ENCODE results near the gene KNDC1. TPM values are rescaled to one million over a fixed set of nuclear protein-coding genes. Genes with fewer than 3 reads are reported as not detected.
"Not testable (repeated sequence)": the region's sequence is repeated elsewhere in the genome, so short reads cannot be mapped to it uniquely, and the experiment has no call there.

The KNDC1 gene
- total RNA-seq, 1 donor from 2014 or later: 0.12 TPM

- intact Hi-C loops (cut with micrococcal nuclease): loop anchor here (10.0 kb wide), 2 partner anchors 181 to 221 kb away; partner anchors contain the start of gene CFAP46
Measured at GRCh38 chr10:133125901-133126300, 34.1 kb upstream of the KNDC1 start.

DNA sequence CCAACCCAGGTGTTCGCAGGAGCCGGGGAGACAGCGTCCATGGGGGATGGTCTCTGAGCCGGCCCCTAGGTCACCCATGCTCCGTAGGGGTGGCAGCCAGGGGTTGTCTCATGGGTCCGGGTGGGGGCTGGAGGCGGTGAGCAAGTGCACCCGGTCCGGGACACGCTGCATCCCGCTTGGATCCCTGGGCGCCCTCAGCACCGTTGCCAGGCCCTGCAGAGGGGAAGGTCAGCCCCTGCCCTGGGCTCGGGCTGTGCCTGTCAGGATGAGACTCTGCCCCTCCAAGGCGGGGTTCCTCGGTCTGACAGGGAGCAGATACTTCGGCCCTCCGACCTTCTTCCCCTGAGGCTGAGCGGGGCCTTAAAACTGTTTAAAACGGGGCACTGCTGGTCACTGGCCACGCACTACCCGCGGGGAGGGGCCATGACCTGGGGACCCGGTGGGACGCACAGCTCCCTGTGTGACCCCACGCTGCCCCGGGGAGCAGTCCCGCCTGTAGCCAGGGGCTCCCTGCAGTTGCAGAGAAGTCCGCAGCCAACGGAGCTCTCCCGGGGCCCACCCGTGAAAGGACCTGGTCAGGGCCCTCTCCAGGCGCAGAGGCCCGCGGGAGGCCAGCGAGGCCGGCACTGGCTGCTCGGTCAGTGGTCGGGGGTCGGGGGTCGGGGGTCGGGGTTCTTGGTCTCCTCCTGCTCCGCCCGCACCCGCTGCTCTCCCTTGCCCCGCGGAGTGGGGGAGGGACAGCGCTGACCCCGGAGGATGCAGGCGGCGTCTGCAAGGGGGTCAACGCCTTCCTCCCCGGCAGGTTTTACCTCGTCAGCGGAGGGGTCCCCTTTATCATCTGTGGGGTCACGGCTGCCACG lies 33.4 kb upstream of the KNDC1 start:
- intact Hi-C loops (cut with micrococcal nuclease): loop anchor here (1.0 to 10.0 kb wide), 3 partner anchors 34 to 222 kb away; partner anchors contain the start of genes CFAP46 and KNDC1

DNA sequence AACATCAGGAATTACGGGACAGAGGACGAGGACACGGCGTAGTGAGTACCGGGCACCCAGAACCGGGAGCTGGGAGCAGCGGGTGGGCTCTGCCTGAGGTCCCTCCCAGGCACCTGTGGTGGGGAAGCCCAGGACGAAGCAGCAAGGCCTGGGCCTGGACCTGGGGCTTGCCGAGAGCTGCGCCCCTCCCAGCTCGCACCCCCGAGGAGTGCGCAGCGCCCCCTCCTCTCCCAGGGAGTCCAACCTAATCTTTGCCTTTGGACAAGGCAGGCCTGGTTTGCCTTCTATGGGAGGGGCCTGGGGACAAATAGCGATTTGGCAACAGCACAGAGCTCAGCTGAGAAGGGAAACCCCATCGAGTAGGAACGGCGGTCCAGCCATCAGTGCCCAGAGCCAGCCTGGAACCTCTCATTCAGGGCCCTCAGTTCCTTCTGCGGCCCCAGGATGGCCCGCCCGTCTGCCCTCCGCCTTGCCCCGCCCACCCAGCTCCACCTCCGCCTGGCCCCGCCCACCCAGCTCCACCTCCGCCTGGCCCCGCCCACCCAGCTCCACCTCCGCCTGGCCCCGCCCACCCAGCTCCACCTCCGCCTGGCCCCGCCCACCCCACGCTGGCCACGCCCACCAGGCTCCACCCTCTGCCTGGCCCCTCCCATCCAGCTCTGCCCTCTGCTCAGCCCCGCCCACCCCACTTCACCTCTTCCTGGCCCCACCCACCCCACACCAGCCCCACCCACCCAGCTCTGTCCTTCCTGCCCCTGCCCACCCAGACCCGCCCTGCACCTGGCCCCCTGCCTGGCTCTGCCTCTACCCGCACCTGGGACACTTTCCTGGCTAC lies 32.5 kb upstream of the KNDC1 start:
- intact Hi-C loops (cut with micrococcal nuclease): loop anchor here (1.0 to 10.0 kb wide), 3 partner anchors 33 to 223 kb away; partner anchors contain the start of genes CFAP46 and KNDC1

- intact Hi-C loops (cut with micrococcal nuclease): loop anchor here (10.0 kb wide), 2 partner anchors 184 to 224 kb away; partner anchors contain the start of gene CFAP46
Measured at GRCh38 chr10:133128126-133129070, 31.6 kb upstream of the KNDC1 start.

DNA sequence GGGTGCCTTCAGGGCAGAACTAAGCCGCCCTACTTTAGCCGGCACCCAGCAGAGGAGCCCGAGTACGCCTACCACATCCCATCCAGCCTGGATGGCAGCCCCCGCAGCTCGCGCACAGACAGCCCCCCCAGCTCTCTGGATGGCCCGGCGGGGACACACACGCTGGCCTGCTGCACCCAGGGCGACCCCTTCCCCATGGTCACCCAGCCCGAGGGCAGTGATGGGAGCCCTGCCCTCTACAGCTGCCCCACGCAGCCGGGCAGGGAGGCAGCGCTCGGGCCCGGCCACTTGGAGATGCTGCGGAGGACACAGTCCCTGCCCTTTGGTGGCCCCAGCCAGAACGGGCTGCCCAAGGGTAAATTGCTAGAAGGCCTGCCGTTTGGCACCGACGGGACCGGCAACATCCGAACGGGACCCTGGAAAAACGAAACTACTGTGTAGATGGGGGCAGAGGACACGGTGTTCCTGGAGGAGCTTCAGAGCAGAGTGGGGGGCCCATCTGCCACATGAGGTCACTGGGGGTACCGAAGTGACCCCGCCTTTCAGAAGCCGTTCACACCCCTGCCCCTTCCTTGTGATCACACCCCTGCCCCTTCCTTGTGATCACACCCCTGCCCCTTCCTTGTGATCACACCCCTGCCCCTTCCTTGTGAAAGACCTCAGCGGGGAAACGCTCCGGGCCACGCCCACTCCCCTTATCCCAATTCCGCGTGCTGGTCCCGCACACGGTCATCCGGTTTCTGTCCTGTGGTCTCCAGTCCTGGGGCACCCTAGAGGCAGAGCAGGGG lies 30.8 kb upstream of the KNDC1 start:
- intact Hi-C loops (cut with micrococcal nuclease): loop anchor here (10.0 kb wide), 2 partner anchors 184 to 224 kb away; partner anchors contain the start of gene CFAP46

GRCh38 chr10:133129859-133130495 lies 30.0 kb upstream of the KNDC1 start:
- intact Hi-C loops (cut with micrococcal nuclease): loop anchor here (10.0 kb wide), 2 partner anchors 185 to 225 kb away; partner anchors contain the start of gene CFAP46

DNA sequence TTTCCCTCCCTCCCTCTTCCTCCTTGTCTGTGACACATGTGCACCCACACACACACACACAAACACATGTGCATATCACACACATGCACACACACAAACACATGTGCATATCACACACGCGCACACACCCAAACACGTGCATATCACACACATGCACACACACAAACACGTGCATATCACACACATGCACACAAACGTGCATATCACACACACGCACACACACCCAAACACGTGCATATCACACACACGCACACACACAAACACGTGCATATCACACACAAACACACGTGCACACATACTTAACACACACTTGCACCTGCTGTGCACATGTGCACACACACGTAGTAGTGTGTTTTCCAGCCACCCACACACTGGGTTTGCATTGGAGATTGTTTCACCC lies 29.4 kb upstream of the KNDC1 start:
- intact Hi-C loops (cut with micrococcal nuclease): no loop called here

DNA sequence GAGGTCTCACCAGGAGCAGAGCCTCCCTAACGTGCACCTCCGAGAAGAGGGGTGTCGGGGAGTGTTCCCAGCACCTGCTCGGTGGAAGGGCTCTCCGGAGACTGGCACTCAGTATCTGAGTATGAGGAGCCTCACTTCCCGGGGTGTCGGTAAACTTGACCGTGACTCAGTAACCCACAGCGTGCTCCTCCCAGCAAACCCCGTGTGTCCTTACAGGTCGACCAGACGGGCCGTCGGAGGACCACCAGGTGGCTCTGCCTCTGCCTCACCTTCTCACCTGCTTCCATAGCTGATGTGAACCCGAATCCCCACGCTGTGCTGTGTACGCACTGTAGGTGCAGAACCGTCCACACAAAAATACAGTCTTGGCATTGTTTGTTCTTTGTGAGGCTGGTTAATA lies 29.0 kb upstream of the KNDC1 start:
- intact Hi-C loops (cut with micrococcal nuclease): no loop called here

- intact Hi-C loops (cut with micrococcal nuclease): no loop called here
Measured at GRCh38 chr10:133131734-133132472, 28.1 kb upstream of the KNDC1 start.

GRCh38 chr10:133132473-133133291 lies 27.3 kb upstream of the KNDC1 start:
- intact Hi-C loops (cut with micrococcal nuclease): no loop called here

GRCh38 chr10:133133471-133134231 lies 26.4 kb upstream of the KNDC1 start:
- intact Hi-C loops (cut with micrococcal nuclease): no loop called here

DNA sequence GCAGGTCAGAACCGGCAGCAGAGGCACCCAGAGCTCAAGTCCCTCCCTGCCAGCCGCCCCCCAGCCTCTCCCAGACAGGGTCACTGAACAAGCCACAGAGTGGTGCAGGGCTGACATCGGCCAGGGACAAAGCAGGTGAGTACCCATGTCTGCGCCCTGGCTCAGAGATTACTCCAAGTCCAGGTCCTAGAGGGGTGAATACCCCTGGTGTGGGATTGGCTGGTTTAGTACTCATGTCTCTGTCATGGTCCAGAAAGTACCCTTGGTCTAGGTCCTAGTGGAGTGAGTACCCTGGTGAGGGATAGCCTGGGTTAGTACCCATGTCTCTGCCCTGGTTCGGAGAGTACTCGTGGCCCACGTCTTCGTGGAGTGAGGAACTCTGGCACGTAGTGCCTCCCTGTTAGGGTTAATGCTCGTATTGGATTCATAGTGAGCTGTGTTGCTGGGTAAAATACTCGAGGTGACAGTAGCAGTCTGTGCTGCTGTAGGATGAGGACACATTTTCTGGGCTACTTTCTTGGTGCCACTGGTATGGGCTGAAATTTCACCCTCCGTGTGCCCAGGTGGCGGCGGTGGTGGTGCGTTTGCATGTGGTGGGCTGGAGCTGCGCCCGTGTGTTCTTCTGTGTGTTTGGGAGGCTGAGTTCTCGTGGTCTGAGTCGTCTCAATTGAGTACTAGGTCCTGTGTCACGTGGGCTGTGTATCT lies 25.5 kb upstream of the KNDC1 start:
- intact Hi-C loops (cut with micrococcal nuclease): no loop called here

DNA sequence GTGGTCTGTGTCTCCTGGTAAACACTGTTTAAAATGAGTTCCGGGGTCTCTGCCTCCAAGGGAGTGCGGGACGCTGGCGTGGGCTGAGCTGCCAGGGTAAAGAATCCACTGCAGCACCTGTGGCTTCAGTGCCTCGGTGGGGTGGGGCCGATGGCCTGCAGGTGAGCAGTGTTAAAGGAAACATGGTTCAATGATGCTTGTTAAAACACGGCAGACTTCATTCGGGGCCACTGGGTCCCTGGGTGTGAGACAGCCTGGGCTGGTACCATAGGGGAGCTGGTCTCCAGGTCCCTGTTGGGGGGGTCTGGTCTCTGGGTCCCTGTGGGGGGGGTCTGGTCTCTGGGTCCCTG lies 24.9 kb upstream of the KNDC1 start:
- intact Hi-C loops (cut with micrococcal nuclease): no loop called here

DNA sequence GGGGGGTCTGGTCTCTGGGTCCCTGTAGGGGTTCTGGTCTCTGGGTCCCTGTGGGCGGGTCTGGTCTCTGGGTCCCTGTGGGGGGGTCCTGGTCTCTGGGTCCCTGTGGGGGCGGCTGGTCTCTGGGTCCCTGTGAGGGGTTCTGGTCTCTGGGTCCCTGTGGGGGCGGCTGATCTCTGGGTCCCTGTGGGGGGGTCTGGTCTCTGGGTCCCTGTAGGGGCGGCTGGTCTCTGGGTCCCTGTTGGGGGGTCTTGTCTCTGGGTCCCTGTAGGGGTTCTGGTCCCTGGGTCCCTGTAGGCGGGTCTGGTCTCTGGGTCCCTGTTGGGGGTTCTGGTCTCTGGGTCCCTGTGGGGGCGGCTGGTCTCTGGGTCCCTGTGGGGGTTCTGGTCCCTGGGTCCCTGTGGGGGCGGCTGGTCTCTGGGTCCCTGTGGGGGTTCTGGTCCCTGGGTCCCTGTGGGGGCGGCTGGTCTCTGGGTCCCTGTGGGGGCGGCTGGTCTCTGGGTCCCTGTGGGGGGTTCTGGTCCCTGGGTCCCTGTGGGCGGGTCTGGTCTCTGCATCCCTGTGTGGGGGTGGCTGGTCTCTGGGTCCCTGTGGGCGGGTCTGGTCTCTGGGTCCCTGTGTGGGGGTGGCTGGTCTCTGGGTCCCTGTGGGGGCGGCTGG lies 22.4 kb upstream of the KNDC1 start:
- intact Hi-C loops (cut with micrococcal nuclease): not testable (repeated sequence)

- intact Hi-C loops (cut with micrococcal nuclease): loop anchor here (5.0 kb wide), 1 partner anchor 118 kb away; no protein-coding TSS in a partner anchor
Measured at GRCh38 chr10:133139551-133140065, 20.4 kb upstream of the KNDC1 start.
